ENCODE data around the gene ADGRG1.

ADGRG1 gene

GRCh38 chr16:57687363-57687929, 59.0 kb downstream of the ADGRG1 start:
- TF ChIP-seq SIN3A (IDR thresholded peaks at IDR 0.05; ENCODE audit: borderline replicate concordance, insufficient read depth, low read length) (no peak), FOXP2 (optimal IDR thresholded peaks at IDR 0.05; ENCODE audit: borderline replicate concordance, extremely low read depth, extremely low read length, insufficient read depth) (no peak), TAF1 (IDR thresholded peaks at IDR 0.05; ENCODE audit: borderline replicate concordance, insufficient read depth, low read length) (no peak), POLR2AphosphoS5 (IDR thresholded peaks at IDR 0.05; ENCODE audit: low read depth, low read length) (no peak)
- TF ChIP-seq, protein P1, sequence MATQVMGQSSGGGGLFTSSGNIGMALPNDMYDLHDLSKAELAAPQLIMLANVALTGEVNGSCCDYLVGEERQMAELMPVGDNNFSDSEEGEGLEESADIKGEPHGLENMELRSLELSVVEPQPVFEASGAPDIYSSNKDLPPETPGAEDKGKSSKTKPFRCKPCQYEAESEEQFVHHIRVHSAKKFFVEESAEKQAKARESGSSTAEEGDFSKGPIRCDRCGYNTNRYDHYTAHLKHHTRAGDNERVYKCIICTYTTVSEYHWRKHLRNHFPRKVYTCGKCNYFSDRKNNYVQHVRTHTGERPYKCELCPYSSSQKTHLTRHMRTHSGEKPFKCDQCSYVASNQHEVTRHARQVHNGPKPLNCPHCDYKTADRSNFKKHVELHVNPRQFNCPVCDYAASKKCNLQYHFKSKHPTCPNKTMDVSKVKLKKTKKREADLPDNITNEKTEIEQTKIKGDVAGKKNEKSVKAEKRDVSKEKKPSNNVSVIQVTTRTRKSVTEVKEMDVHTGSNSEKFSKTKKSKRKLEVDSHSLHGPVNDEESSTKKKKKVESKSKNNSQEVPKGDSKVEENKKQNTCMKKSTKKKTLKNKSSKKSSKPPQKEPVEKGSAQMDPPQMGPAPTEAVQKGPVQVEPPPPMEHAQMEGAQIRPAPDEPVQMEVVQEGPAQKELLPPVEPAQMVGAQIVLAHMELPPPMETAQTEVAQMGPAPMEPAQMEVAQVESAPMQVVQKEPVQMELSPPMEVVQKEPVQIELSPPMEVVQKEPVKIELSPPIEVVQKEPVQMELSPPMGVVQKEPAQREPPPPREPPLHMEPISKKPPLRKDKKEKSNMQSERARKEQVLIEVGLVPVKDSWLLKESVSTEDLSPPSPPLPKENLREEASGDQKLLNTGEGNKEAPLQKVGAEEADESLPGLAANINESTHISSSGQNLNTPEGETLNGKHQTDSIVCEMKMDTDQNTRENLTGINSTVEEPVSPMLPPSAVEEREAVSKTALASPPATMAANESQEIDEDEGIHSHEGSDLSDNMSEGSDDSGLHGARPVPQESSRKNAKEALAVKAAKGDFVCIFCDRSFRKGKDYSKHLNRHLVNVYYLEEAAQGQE (IDR thresholded peaks at IDR 0.05; ENCODE audit: insufficient read depth in 1 of 2, low read depth in 2 of 2, low read length in 2 of 2): no peak

DNA sequence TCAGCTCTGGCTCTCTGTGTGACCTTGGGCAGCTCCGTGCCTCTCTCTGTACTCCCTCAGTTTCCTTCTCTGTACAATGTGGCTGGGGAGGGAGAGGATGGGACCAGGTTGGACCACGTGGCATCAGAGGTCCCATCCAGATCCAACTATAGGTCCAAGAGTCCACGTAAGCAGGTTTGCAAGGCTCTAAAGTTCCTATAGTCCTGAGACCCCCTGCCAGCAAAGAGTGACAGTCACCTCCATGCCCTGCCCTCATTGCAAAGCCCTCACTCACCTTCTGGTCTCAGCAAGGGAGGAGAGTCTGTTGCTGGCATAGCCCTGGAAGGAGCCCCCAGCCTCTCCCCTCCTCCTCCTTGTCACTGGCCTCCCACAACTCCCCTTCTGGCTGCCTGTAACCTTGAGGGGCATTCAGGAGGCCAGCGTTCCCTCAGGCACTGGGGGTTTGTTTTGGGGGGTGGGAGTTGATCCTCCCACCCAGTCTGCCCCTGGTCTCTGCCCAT, 60.1 kb downstream of the ADGRG1 start:
- TF ChIP-seq FOXP2 (optimal IDR thresholded peaks at IDR 0.05; ENCODE audit: borderline replicate concordance, extremely low read depth, extremely low read length, insufficient read depth) (no peak), TAF1 (IDR thresholded peaks at IDR 0.05; ENCODE audit: borderline replicate concordance, insufficient read depth, low read length) (no peak), SIN3A (IDR thresholded peaks at IDR 0.05; ENCODE audit: borderline replicate concordance, insufficient read depth, low read length) (no peak), POLR2AphosphoS5 (IDR thresholded peaks at IDR 0.05; ENCODE audit: low read depth, low read length) (no peak)
- TF ChIP-seq, protein P1 (IDR thresholded peaks at IDR 0.05; ENCODE audit: insufficient read depth in 1 of 2, low read depth in 2 of 2, low read length in 2 of 2): no peak

- no peak for TF ChIP-seq TAF1 (IDR thresholded peaks at IDR 0.05; ENCODE audit: borderline replicate concordance, insufficient read depth, low read length)
- TF ChIP-seq SIN3A (IDR thresholded peaks at IDR 0.05; ENCODE audit: borderline replicate concordance, insufficient read depth, low read length): no peak
- TF ChIP-seq POLR2AphosphoS5 (IDR thresholded peaks at IDR 0.05; ENCODE audit: low read depth, low read length): no peak
- TF ChIP-seq FOXP2 (optimal IDR thresholded peaks at IDR 0.05; ENCODE audit: borderline replicate concordance, extremely low read depth, extremely low read length, insufficient read depth): no peak
- TF ChIP-seq, protein P1 (IDR thresholded peaks at IDR 0.05; ENCODE audit: insufficient read depth in 1 of 2, low read depth in 2 of 2, low read length in 2 of 2): no peak
These were observed 60.7 kb downstream of the ADGRG1 start for GRCh38 chr16:57688987-57689761.

DNA sequence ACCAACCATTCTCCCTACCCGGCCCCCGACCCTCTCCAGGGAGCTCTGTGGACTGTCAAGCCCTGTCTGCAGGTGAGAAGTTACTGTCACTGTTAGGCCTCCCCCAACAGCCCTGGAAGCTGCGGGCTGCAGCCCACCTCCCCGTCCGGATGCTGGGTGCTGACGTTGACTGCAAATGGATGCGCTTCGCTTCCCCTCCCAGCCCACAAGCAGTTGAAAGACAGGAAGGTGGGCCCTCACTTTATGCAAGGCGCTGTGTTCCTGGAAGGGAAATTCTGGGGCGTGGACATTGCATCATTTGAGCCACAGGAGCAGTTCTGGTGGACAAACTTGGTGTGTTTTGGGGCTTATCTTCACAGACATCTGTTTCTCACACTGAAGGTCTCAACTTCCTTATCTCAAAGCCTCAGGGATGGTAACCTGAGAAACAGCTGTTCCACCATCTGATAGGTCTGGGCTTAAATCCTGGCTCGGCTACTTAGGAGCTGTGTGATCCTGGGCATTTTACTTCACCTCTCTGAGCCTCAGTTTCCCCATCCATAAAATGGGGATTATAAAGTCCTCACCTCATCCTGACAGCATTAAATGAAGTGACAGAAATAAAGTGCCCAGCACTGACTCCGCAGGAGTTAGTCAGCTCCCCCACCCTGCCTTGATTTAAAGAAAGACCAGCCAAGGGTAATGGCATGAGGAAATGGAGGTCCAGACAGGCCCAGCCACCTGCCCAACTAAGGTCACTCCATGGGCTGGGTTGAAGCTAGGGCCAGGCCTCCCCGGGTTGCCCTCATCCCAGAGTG, 61.5 kb downstream of the ADGRG1 start:
- TF ChIP-seq, protein P1 (IDR thresholded peaks at IDR 0.05; ENCODE audit: insufficient read depth in 1 of 2, low read depth in 2 of 2, low read length in 2 of 2): 0 out of 4 replicates have a peak, but pooled peaks of 1 of the 2 experiments have one; percentile 4
- TF ChIP-seq FOXP2 (optimal IDR thresholded peaks at IDR 0.05; ENCODE audit: borderline replicate concordance, extremely low read depth, extremely low read length, insufficient read depth): peak; percentile 26
- no peak for TF ChIP-seq POLR2AphosphoS5 (IDR thresholded peaks at IDR 0.05; ENCODE audit: low read depth, low read length)

Data from PFSK-1 (cell line).